GM19328 (cell line): ENCODE measurements around the gene GTPBP3.

Source experiments
- ATAC-seq: cut with Tn5 transposase; IDR thresholded peaks from one replicate; pipeline ENCODE4 v1.9.1; 2021; ENCODE audit warnings: mild to moderate bottlenecking, moderate library complexity; ENCODE audit not compliant: unreplicated experiment

The GTPBP3 gene

DNA sequence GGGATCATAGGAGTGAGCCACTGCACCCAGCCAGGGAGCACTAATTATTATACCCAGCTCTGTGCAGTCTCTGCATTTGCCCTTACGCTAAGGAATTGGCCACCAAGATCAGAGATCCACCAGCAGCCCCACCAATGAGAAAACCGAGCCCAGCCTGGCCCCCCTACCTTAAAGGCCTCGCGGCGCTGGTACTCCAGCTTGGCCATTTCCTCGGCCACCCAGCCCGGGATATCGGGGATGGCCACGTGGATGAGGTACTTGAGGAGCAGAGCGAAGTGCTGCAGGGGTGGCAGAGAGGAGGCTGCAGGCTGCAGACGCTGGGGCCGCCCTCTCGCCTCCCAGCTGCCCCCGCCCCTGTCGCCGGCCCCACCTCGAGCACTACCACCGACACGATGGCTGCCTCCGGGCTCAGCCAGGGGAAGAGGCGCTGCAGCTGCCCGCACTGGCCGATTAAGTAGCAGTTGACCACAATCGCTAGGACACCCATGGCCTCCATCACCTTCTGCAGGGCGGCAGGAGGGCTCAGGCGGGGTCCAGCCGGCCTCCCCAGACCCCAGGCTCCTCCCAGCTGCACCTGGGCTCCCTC lies 10.2 kb upstream of the GTPBP3 start:
- no peak for ATAC-seq

DNA sequence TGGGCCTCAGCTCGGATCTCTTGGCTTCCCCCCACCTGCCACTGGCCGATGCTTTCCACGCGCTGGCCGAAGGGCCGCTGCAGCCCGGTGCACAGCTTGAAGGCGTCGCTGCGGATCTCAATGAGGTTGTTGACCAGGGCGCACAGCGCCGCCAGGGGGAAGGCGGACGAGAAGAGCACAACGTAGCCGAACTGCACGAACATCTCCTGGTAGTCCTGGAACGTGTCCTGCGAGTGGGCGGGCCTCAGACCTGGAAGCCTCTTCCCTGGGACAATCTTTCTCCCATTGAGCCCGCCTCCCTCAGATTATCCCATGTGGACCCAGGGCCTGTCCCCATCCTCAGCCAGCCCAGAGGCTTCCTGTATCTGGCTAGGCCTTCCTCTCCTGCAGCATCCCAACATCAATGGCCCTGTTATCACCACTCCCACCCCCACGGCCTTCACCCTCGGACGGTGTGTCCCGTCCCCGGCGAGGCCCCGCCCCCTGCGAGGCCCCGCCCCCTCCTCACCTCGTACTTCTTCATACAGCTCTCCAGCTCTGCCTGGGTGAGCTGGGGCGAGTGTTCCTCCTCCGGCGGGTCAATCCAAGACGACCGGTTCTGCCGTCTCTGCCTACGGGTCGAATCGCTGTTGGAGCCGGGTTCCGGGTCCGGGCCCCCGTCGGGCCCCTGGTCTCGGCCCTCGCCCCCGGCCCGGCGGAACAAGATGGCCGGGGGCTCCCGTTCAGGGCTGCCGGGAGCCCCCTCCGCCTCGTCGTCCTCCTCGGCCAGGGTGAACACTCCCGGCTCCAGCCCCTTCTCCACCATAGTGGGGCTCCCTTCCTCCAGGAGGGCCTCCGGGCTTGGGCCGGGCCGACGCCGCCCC lies 9.5 kb upstream of the GTPBP3 start:
- no peak for ATAC-seq

DNA sequence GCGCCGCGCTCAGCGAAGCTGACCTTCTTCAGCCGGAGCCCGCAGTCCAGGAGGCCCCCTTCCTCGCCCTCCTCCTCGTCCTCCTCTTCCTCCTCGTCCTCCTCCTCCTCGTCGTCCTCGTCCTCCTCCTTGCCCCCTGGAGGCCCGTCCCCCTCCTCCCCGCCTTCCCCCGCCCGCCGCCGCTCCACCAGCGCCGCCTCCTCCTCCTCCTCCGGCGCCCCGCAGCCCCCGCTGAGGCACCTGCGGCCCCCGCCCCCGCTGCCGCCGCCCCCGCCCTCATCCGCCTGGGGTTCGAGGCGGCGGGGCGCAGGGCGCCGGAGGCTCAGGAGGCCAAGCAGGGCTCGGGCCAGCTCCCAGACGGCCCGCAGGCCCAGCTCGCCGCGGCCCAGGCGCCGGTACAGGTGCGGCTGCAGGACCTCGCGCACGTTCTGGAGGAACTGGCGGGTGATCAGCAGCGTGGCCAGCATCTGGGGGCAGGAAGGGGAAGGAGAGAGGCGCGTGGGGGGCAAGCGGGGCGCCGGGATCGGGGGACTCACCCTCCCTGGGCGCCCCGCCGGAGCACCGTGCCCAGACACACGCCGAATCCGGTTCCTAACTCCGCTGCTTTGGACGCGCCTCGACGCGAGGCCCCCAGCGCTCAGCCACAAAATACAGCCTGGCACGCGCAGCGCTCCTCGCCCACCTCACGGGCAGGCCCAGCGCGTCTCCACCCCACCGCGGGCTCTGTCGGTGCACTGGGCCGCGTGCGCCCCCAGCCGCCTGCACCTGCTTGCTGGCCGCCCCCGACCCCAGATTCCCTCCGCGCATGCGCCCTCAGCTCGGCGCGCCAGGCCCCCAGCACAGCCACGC lies 8.6 kb upstream of the GTPBP3 start:
- no peak for ATAC-seq

DNA sequence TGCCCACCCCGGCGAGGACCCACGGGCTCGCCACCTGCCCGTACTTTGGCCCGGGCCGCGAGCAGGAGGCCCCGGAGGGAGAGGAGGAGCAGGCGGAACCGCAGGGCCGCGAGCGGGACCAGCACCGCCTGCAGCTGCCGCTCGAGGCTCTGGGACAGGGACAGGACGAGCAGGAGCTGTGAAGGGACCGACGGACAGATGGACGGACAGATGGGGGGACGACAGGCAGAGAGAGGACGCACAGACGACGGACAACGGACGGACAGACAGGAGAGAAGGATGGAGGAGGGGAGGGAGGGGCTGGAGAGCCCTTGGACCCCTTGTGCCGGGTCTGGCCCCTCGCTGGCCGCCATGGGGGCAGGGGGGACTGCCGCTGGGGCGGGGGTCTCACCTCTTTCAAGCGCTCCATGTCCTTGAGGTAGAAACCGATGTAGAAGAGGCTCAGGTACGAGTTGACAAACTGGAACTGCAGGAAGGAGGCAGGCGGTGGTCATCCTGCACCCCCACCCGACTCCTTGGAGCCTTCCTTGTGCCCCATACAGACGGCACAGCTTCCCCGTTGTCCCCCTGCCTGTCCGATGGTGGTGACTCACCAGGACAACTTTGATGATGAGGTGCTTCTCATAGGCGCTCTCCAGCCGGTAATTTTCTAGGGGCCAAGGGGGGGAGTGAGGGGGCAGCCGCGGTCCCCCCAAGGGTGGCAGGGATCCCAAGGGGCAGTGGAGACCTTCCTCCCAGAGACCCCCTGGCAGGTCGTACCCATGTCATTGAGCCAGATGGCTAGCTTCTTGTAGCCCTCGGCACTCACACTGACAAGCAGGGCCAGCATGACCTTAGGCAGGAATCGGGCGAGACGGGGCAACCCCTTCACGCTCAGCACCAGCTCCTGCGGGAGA lies 7.7 kb upstream of the GTPBP3 start:
- no peak for ATAC-seq

DNA sequence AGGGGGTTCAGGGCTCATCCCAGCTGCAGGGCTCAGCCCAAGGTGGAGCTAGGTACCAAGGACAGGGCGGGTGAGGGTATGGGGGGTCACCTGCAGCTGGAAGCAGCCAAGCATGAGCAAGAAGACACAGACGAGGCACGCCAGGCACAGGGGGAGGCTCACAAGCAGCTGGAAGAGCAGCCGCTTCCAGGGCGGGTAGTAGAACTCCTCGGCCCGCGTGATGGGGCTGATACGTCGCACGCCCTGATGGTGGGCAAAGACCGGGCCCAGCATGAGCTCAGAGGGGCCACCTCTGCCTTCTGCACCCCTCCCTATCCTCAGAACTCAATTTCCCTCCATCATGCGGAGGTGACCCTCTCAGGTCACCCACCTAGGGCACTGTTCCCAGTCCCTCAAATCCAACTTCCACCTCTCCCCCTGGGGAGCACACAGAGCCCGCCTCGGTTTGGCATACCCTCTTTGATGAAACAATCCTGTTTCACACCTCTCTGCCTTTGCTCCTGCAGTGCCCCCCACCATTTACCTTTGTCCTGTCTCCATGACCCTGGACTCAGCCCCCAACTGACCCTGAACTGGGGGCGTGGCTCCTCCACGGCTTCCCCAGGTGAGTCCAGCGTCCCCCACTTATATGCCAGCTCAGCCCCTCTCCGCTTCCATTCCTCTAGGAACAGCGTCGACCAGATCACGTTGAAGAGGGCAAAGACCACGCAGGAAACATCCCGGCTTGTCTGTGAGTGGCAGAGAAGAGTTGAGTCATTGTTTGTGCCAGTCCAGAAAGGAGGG lies 6.9 kb upstream of the GTPBP3 start:
- ATAC-seq = no peak

DNA sequence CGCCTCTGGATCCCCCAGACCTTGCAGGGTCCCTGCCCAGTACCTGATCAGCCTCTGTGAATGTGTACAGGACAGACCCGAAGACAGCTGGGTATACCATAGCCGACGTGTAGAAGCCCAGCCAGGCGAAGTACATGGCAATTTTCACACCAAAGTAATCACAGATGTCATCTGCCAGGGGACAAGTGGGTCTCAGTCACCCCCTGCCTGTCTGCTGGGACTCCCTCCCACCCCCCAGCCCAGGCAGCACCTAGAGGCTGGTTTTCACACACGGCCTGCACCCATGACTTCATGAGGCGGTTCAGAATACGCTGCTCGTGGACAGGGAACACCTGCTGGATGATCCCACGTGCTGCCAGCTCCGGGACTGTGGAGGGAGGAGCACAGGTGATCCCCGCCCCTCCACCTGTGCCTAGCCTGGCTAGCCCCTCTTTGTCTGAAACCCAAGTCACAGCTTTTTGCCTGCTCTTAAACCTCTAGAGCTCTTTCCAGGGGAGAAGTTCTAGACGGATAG lies 6.3 kb upstream of the GTPBP3 start:
- no peak for ATAC-seq

DNA sequence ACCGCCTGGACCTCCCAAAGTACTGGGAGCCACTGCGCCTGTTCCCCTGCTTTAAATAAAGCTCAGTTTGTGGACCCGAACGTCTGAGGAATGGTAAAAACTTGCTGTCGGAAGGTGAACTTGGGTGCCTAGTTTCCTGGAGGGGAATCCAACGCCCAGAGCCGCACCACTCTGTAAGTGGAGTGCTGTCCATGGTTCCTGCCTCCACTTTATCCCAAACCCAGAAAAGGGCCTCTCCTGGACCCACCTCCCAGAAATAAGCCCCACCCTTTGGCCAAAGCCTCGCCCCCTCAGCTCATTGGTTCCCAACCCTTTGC lies 5.0 kb upstream of the GTPBP3 start:
- no peak for ATAC-seq

DNA sequence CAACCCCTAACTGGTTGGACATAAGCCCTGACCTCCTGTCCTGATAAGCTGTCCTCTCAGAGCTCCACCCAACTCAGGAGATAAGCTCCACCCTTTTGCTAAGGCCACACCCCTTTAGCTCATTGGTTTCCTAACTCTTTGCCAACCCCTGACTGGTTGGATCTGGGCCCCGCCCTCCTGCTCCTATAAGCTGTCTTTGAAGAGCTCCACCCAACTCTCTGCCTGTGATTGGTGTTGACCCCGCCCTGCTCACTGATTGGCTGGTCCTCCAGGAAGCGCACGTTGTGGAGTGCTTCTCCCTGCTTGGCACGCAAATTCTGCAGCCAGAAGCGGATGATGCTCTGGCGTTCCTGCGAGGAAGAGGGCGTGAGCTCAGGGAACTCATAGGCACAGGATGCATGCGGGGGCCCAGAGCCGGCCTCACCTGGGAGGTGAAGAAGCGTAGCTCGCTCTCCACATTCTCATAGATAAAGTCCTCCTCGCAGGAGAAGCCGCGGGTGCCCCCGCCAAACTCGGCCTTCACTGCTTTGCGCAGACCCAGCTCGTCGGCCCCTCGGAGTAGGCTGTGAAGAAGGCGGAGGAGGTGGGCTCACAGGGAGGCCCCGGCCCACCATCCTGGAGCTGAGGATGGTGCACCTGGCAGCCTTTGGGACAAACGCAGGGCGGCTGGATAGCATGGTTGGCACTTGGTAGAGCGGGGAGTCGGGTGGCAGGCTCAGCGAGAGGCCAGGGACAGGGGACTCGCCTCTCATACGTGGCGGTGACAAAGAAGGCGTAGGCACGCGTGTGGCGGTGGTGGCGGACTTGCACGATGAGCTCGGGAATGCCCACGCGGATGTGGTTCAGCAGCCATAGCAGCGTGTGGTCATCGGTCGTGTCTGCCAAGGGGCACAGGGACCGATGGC lies 4.4 kb upstream of the GTPBP3 start:
- ATAC-seq = no peak

DNA sequence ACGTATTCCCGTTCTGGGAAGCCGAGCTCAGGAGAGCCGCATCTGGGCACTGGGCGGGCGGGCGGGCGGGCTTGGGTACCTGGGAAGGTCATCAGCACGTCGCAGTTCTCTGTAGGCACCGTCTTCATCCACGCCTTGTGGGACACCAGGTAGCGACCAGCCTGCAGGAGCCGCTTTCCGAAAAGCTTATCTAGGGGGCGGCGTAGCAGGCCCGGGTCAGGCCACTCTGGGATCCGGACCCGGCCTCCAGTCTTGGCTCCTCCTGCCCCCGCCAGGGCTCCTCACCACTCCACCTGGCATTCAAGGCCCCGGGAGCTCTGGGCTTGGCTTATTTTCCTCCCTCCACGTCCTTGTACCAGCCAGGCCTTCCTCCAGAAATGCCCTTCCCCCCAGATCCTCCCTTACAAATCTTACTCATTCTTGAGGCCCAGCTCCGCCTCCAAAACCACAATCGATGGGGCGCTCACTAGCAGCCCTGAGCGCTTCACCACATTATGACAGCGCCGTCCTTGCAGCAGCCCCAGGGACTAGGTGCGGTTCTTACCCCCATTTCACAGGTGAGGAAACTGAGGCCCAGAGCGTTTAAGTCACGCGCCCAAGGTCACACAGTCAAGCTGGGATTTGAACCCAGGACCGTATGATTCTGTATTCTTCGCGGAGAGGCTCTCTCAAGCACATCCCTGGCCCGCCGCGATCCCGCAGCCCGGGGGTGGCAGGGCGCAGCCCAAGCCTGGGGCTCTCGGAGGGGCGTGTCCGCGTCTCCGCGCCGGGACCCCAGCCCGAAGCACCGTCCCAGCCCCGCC lies 3.5 kb upstream of the GTPBP3 start:
- no peak for ATAC-seq

DNA sequence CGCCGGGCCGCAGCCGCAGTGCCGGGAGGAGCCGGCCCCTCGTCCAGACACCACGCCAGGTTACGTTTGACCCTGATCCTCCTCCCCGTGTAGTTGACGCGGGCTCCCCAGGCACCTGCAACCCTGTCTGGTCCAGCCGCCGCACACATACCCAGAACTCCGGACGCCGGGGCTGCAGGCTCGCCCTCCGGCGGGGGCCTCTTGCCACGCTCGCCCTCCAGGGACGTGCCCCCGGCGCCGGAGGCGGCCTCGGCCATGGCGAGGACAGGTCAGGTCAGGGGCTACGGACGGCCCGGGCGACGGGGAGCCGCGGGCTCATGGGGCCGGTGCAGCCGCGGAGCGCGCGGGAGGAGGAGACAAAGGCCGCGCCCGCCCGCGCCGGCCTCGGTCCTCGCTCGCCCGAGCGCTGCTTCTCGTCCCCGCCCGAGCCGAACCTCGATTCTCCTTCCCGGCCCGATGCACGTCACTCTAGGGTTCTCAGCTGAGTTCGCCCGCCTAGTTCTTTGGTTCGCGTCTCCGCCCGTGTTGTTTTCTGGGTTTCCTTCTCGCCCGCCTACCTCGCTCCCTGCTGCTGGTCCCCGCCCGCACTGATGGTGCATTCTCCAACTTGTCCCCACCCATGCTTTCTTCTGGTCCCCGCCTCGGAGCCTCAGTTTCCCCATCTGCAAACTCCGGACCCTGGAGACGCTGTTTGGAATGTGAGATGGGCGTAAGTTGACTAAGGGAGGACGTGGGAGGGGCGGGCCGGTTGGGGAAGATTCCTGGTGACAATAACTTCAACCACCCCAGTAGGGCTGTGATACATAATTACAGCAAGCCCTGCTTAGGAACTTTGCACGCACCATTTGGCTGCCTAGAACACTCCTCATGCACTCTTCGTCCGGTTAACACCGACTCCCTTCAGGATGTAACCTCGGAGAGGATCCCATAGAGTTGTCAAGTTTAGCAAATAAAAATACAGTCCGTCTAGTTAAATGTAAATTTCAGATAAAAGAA lies 2.6 kb upstream of the GTPBP3 start, which contains the start of gene ANO8:
TSS of gene ANO8 (minus strand) at position 442 of the 996 bp plus-strand sequence. CDS start at position 257, 185 bp downstream.
- no peak for ATAC-seq

DNA sequence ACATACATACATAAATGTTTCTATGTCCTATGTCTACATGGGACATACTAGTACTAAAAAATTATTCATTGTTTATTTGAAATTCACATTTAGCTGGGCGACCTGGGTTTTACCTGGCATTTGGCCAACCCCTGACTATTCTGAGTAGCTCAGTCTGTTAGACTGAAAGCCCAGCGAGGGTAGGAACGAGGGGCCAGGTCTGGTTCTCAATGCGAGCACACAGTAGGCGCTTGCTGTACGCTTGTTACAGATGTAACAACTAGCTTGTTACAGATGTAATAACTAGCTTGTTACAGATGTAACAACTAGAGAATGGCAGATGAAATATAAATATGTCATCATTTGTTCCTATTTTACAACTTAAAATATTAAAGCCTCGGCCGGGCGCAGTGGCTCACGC lies 1.8 kb upstream of the GTPBP3 start:
- ATAC-seq = no peak

DNA sequence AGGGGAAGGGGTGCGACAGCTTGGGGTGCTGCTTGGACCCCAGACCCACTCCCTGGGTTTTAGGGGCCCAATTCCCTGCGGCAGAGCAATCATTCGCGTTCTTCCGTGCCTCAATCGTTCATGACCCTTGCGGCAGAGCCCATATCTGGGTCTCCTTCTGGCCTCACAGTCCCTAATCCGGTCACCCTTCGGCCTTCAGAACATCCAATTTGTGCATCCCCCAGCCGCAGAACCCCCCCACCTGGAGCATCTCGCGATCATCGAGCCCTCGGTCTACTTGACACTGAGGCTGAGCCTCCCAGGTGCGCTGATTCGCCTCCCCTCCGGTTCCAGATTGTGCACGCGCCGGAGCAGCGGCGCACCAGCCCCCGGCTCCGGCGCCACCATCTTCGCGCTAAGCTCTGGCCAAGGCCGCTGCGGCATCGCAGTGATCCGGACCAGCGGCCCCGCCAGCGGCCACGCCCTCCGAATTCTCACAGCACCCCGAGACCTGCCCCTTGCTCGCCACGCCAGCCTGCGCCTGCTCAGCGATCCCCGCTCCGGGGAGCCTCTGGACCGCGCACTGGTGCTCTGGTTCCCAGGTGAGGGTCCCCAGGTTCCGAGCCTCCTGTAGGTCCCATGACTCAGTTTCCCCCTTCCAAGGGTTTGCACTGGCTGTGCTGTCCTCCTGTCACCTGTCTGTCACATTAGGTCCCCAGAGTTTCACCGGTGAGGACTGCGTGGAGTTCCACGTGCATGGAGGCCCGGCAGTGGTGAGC lies 501 bp downstream of the GTPBP3 start:
- ATAC-seq = no peak

DNA sequence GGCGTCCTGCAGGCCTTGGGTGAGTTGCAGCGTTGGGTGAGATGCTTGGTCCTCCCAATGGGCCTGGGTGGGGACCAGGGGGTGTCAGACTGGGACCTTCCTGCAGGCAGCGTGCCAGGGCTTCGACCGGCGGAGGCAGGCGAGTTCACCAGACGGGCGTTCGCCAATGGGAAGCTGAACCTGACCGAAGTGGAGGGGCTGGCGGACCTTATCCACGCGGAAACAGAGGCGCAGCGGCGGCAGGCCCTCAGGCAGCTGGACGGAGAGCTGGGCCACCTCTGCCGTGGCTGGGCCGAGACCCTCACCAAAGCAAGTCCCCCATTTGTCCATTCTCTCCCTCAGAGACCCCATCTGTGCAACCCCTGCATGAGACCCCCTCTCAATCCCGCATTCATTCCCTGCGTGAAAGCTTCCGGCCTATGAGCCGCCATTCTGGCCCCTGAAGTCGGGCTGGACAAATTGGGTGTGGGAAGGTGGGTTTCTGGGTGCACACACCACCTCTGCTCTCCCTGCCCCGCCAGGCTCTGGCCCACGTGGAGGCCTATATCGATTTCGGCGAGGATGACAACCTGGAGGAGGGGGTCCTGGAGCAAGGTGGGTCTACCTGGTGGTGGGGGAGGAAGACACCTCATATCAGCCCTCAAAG lies 1.2 kb downstream of the GTPBP3 start:
- no peak for ATAC-seq

DNA sequence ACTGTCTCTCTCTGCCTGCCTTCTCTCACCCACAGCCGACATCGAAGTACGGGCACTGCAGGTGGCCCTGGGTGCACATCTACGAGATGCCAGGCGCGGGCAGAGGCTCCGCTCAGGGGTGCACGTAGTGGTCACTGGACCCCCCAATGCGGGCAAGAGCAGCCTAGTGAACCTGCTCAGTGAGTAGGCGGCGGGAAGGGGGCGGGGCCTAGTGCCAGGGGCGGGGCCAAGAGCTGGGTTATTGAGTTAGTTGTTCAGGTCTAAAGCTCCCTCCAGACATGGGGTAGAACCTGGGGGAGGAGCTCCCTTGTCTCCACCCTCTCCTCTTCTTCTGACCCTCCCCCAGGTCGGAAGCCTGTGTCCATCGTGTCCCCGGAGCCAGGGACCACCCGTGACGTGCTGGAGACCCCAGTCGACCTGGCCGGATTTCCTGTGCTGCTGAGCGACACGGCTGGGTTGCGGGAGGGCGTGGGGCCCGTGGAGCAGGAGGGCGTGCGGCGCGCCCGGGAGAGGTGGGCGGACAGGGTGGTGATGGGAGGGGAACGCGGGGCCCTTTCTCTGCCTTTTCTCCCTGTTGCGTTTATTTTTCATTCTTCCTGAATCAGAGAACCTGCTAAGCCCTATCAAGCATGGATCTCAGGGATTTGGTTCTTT lies 1.9 kb downstream of the GTPBP3 start:
- ATAC-seq = no peak

DNA sequence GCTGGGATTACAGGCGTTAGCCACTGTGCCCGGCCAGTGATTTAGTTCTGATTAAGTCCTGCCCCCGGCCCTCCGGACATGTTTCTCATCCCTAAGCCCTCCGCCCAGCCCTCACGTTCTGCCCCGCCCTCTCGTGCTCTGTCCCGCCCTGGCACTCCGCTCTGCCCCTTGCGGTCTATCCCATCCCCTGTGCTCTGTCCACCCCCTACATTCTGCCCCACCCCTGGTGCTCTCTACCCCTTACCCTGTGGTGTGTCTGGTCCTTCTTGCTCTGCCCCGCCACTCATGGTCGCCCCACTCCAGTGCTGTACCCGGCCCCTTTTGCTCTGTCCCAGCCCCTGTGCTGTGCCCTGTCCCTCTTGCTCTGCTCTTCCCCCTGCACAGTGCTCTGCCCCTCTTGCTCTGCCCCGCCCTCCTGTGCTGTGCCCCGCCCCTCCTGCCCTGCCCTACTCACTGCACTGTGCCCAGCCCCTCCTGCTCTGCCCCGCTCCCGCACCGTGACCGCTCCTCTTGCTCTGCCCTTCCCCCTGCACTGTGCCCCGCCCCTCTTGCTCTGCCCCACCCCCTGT lies 3.0 kb downstream of the GTPBP3 start:
- ATAC-seq = no peak
